GM19438 (cell line): ENCODE measurements around the gene XYLT1.

ENCODE experiments used
- ATAC-seq: cut with Tn5 transposase; IDR thresholded peaks from one replicate; pipeline ENCODE4 v1.9.1; 2021; ENCODE audit warnings: low read depth; ENCODE audit not compliant: unreplicated experiment

The XYLT1 gene

GRCh38 chr16:17130733-17131132 is 340.0 kb downstream of the XYLT1 start:
- no peak for ATAC-seq

DNA sequence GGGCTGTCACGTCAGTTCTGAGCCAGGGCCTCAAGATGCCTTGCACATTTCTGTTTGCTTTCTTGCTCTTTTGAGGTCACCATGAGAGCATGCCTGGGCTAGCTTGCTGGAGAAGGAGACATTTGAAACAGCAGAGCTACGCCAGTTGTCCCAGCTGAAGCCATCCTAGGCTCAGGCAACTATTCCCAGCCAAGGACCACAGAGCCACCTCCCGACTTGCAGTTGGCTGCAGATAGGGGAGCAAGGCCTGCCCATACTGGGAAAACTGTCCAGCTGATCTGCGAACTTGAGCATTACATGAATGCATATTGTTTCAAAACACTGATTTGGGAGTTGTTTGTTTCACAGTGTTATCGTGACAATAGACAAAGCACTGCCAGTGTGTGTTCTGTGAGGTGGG is 340.8 kb downstream of the XYLT1 start:
- no peak for ATAC-seq

DNA sequence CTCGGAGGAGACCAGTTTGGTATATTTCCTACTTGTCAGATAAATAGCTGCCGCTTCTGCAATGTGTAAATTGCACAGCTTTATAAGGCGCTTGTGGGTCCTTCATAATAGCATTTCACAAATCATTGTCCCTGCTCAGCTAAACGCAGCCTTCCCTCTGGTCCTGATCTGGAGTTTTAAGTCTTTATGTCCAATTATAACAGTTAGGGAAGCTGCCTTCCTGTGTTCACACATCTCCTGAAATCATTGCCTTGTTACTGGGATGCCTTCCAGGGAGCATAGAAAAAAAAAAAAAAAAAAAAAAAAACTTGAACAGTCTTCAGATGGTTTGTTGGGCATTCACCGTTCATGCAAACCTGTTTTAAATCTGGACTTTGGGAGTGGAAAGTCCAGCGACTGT is 342.0 kb downstream of the XYLT1 start:
- ATAC-seq = no peak

DNA sequence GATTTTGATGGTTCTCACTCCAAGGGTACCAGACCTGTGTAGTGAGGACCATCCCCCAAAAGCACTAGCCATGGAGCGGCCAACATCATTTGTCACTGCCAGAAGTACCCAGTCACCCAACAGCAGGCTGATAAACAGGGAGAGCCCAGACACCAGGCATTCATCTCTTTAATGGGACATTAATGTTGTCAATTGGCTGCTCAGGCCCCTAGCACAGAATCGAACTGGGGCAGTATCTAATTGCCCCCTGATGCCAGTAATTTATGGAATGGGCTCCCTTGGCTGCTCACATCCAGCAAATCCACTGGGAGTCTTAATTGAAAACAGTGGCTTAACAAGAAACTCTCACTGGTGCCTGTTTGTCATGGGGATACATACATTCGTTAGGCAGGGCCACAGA is 344.6 kb downstream of the XYLT1 start:
- no peak for ATAC-seq

DNA sequence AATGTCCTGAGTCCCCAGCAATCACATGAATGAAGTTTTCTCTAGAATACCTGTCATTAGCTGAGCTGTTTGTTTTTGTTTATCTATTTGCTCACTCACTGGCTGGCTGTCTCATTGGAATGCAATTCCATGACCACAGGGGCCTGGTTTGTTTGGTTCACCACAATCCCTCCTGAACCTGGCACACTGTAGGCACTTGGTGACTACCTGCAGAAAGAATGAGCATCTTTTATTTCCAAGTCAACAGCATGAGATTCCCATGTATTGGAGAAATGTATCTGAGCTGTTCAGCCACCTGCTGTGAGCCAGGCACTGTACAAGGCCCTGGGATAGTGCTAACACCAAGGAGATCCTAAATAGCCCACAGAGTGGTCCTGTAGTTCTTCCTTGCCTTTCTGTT is 345.1 kb downstream of the XYLT1 start:
- no peak for ATAC-seq

- no peak for ATAC-seq
Observed at GRCh38 chr16:17117906-17118577, 352.7 kb downstream of the XYLT1 start.

GRCh38 chr16:17116595-17117322 is 354.0 kb downstream of the XYLT1 start:
- ATAC-seq = no peak

- ATAC-seq = no peak
Observed at GRCh38 chr16:17109413-17109812, 361.3 kb downstream of the XYLT1 start.

DNA sequence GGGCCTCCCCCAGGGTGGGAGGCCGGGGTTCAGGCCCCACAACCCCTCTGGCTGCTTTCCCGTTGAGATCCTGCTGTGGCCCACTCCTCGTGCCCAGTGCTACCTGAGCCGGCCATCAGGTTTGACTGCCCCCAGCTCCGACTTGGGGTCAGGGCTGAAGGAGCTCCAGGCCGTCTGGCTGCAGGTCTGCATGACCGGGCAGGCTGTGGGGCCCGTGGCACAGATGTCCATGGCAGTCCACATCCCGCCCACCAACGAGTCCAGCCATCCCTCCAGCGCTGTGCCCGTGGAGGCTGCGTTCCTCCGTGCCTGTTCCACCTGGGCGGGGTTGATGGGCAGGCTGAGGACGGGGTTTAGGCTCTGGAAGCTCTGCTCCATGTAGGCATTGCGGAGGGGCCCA is 362.2 kb downstream of the XYLT1 start:
- no peak for ATAC-seq

DNA sequence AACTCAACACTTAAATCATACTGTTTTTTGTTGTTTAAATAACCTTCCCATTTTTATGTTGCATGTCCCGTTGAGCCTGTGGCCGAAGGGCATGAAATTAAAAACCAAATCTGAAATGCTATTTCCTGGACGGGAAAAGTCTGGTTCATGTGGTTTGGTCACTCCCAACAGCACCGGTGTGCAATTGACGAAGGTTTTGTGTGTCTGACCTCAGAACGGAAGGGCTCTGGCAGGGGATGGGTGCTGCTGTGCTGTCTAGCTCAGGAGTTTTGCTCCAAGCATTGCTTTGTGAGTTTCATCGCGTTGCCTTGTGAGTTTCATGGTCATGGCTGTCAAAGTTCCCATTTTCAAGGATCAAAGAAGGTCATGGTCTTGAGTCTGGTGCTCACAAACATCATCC is 363.3 kb downstream of the XYLT1 start:
- no peak for ATAC-seq

GRCh38 chr16:17106243-17106791 is 364.4 kb downstream of the XYLT1 start:
- no peak for ATAC-seq

DNA sequence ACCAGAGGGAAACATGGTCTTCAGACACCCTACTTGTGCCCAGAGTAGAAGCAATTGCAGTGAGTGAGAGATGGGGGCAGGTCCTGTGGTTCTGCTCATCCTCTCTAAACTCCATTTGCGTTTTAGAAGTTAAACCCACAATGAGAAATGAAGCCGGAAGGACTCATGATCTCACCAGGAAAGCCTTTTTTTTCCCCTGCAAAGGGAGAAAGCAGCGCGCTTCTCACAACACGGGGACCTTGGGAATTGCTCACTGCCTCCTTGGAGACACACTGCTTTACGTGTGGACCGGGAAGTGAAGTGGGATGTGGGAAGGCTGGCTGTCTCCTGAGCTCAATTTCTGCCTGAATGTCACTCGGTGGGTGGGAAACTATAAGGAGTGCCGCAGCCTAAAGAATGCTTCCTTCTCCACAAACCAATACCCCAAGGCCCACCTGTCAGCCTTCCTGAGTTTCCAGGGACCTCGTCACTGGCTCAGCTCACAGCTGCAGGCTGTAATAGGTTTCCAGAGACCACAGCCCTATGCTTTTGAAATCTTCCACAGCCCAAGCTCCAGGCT is 365.4 kb downstream of the XYLT1 start:
- no peak for ATAC-seq

DNA sequence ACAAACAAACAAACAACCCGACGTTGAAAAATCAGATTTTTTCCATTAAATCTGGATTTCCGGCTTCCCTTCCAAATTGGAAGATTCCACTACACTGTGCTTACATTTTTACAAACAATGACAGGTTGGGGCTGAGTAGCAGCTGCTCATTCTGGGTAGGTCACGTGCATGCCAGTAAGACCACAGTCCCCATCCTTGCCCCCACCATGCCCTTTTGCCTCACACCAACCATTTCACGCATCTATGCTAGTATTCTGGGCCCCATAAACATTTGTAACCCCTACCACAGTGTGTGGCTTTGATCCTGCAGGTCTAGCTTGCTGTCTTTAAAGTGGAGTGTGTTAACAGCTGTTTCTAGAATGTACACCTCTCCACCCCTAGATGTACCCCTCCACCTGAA is 366.1 kb downstream of the XYLT1 start:
- ATAC-seq = no peak

- no peak for ATAC-seq
Observed at GRCh38 chr16:17103216-17103615, 367.5 kb downstream of the XYLT1 start.

DNA sequence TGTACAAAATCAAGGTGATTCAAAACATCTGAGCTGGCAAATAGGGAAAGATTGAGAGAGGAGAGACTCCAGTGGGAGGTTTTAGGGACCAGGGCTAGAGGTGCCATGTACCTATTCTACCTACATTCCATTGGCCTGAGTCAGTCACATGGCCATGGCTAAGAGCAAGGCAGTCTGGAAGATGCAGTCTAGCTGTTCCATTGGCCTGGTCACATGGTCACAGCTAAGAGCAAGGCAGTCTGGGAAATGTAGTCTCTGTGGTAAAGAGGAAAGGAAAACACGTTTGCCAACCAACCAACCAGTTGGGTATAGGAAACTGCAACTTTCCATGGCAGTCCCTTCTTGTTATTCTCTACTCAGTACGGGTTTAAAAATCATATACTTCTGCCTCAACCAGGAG is 369.1 kb downstream of the XYLT1 start:
- ATAC-seq = no peak

DNA sequence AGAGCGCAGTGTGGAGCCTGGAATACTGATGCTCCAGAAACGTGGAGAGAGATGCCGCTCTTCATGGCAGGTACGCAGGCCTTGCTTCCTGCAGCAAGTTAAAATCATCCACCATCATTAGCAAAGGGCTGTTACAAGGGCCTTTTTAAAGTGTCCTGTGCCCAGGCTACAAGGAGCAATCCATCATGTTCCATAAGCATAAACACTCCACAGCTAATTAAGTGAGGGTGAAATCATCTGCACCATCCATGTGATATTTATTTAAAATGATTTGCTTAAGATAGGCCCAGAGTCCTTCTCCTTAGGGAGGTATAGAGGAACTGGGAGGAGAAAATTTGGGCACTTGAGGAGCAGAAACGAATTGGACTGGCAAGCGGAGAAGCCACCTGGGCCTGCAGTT is 372.1 kb downstream of the XYLT1 start:
- no peak for ATAC-seq

- no peak for ATAC-seq
Observed at GRCh38 chr16:17084130-17084529, 386.6 kb downstream of the XYLT1 start.

DNA sequence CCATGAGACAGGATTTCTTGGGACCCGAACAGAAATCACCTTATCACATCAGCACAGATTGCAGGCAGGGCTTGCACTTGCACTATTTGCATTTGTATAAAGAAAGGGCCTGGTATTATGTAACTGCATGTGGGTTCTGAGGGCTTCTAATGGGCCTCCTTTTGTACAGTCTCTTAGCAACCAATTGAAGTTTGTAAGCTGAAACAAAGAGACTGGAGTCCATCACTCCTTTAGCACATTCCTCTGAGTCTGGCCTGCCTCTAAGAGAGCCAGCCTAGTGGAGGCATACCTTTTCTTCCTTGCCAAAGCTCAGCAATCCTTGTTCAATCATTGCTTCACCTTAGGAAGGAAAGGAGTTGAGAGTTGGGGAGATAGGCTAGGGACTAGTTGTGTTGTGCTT is 387.1 kb downstream of the XYLT1 start:
- ATAC-seq = no peak

DNA sequence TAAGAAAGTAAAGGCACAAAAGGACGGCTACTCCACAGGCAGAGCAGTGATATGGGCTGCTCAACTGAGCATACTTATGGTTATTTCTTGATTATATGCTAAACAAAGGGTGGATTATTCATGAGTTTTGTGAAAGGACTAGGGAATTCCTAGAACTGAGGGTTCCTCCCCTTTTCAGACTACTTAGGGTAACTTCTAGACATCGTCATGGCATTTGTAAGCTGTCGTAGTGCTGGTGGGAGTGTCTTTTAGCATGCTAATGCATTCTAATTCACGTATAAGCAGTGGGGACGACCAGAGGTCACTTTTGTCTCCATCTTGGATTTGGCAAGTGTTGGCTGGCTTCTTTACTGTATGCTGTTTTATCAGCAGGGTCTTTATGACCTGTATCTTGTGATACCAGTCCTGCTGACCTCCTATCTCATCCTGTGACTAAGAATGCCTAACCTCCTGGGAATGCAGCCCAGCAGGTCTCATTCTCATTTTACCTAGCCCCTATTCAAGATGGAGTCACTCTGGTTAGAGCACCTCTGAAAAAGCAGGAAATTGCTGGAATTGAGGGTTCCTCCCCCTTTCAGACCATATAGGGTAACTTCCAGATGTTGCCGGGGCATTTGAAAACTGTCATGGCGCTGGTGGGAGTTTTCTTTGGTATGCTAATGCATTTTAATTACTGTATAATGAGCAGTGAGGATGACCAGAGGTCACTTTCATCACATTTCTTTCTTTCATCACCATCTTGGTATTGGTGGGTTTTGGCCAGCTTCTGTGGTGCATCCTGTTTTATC is 388.5 kb downstream of the XYLT1 start:
- ATAC-seq = no peak

GRCh38 chr16:17080105-17080504 is 390.7 kb downstream of the XYLT1 start:
- no peak for ATAC-seq
